BLaER1 treated with 17β-estradiol and CSF1 and Interleukin-3, amounts not matched to agents 10 nM and 100 nM (cell line): ENCODE measurements around the gene GLS.
"Not testable (repeated sequence)": the region's sequence is repeated elsewhere in the genome, so short reads cannot be mapped to it uniquely, and the experiment has no call there.

ENCODE experiments used
- H3K27ac ChIP-seq, 11 experiments: shearing (Covaris generic); formaldehyde crosslinking; 2 replicates each; pipeline ENCODE4 v1.8.1; 2022
- H3K27me3 ChIP-seq, 11 experiments: shearing (Covaris generic); formaldehyde crosslinking; 2 replicates each; pipeline ENCODE4 v1.8.1; 2022
- H3K36me3 ChIP-seq, 11 experiments: shearing (Covaris generic); formaldehyde crosslinking; 2 replicates each; pipeline ENCODE4 v1.8.1; 2022
- H3K4me1 ChIP-seq, 10 experiments: shearing (Covaris generic); formaldehyde crosslinking; 2 replicates each; pipeline ENCODE4 v1.8.1; 2022
- H3K4me2 ChIP-seq, 11 experiments: shearing (Covaris generic); formaldehyde crosslinking; 2 replicates each; pipeline ENCODE4 v1.8.1; 2022
- H3K4me3 ChIP-seq, 10 experiments: shearing (Covaris generic); formaldehyde crosslinking; 2 replicates each; pipeline ENCODE4 v1.8.1; 2022
- H3K9ac ChIP-seq, 11 experiments: shearing (Covaris generic); formaldehyde crosslinking; 2 replicates each; pipeline ENCODE4 v1.8.1; 2022
- H3K9me3 ChIP-seq, 11 experiments: shearing (Covaris generic); formaldehyde crosslinking; replicated peaks in 1 of 11; 2 replicates each; pipeline ENCODE4 v1.8.1; 2022
- H4K20me1 ChIP-seq, 11 experiments: shearing (Covaris generic); formaldehyde crosslinking; 2 replicates each; pipeline ENCODE4 v1.8.1; 2022
- Cebpa-rat ChIP-seq, 11 experiments: shearing (Covaris generic); IDR thresholded peaks; 2 replicates each; pipeline ENCODE4 v1.8.1; 2022

GLS gene

GRCh38 chr2:190942697-190943096, 62.1 kb downstream of the GLS start:
- no peak for TF ChIP-seq Cebpa-rat (IDR thresholded peaks at IDR 0.05)
- H3K4me2 ChIP-seq = no peak overlapping the region
- no peaks in the 10 kb centered on the region for H3K9me3 ChIP-seq
- H3K4me3 ChIP-seq = no peak overlapping the region
- H3K4me1 ChIP-seq = peaks cover 12 to 38% (median 28%) of the 10 kb centered on the region in 10 experiments
- H3K9ac ChIP-seq = no peak overlapping the region
- no peaks in the 10 kb centered on the region for H4K20me1 ChIP-seq
- H3K27me3 ChIP-seq = no peaks in the 10 kb centered on the region
- H3K27ac ChIP-seq = no peak overlapping the region
- peaks cover 0 to 6% (median 0%) of the 10 kb centered on the region in 11 experiments; a peak in 1 of 22 replicates for H3K36me3 ChIP-seq

GRCh38 chr2:190943706-190944105, 63.1 kb downstream of the GLS start:
- H3K4me2 ChIP-seq = no peak overlapping the region
- H4K20me1 ChIP-seq = no peaks in the 10 kb centered on the region
- peaks cover 16 to 38% (median 31%) of the 10 kb centered on the region in 10 experiments for H3K4me1 ChIP-seq
- TF ChIP-seq Cebpa-rat (IDR thresholded peaks at IDR 0.05) = no peak
- no peak overlapping the region for H3K9ac ChIP-seq
- H3K4me3 ChIP-seq = no peak overlapping the region
- no peaks in the 10 kb centered on the region for H3K27me3 ChIP-seq
- 0 out of 22 replicates have a peak, but pooled peaks cover 0 to 6% (median 0%) of the 10 kb centered on the region in 11 experiments for H3K36me3 ChIP-seq
- H3K27ac ChIP-seq = no peak overlapping the region
- no peaks in the 10 kb centered on the region for H3K9me3 ChIP-seq

- Histone ChIP-seq H3K9me3 (no peaks in the 10 kb centered on the region), H3K9ac (peak overlapping the region in 5 of 11 experiments; percentile 6 to 61 (median 47); a peak in 9 of 22 replicates), H3K36me3 (0 out of 22 replicates have a peak, but pooled peaks cover 0 to 4% (median 0%) of the 10 kb centered on the region in 11 experiments), H3K4me2 (peak overlapping the region; percentile 71 to 92 (median 76)), H3K4me1 (peaks cover 19 to 37% (median 30%) of the 10 kb centered on the region in 10 experiments), H3K4me3 (peak overlapping the region in 2 of 10 experiments; percentile 9 to 20; a peak in 2 of 20 replicates), H3K27me3 (no peaks in the 10 kb centered on the region), H3K27ac (peak overlapping the region in 9 of 11 experiments; percentile 52 to 77 (median 75); a peak in 17 of 22 replicates), H4K20me1 (no peaks in the 10 kb centered on the region)
- no peak for TF ChIP-seq Cebpa-rat (IDR thresholded peaks at IDR 0.05)
These were observed 66.5 kb downstream of the GLS start for GRCh38 chr2:190947141-190947540.

- Histone ChIP-seq H3K9ac (peak overlapping the region in 9 of 11 experiments; percentile 6 to 61 (median 49); a peak in 14 of 22 replicates), H3K36me3 (no peaks in the 10 kb centered on the region), H4K20me1 (no peaks in the 10 kb centered on the region), H3K27me3 (no peaks in the 10 kb centered on the region), H3K4me3 (peak overlapping the region in 4 of 10 experiments; percentile 9 to 48 (median 20); a peak in 6 of 20 replicates), H3K4me1 (peaks cover 19 to 37% (median 30%) of the 10 kb centered on the region in 10 experiments), H3K9me3 (no peaks in the 10 kb centered on the region), H3K27ac (peak overlapping the region in 9 of 11 experiments; percentile 52 to 77 (median 75); a peak in 18 of 22 replicates), H3K4me2 (peak overlapping the region; percentile 71 to 92 (median 76))
- no peak for TF ChIP-seq Cebpa-rat (IDR thresholded peaks at IDR 0.05)
These were observed 67.2 kb downstream of the GLS start for GRCh38 chr2:190947711-190948251.

- no peak overlapping the region for H3K4me3 ChIP-seq
- H3K27me3 ChIP-seq = no peaks in the 10 kb centered on the region
- peak overlapping the region in 7 of 11 experiments; percentile 37 to 77 (median 76); a peak in 12 of 22 replicates for H3K27ac ChIP-seq
- H3K4me1 ChIP-seq = peaks cover 19 to 37% (median 30%) of the 10 kb centered on the region in 10 experiments
- no peaks in the 10 kb centered on the region for H4K20me1 ChIP-seq
- peak overlapping the region in 2 of 11 experiments; percentile 7 to 43; a peak in 2 of 22 replicates for H3K9ac ChIP-seq
- H3K9me3 ChIP-seq = no peaks in the 10 kb centered on the region
- no peak for TF ChIP-seq Cebpa-rat (IDR thresholded peaks at IDR 0.05)
- H3K36me3 ChIP-seq = no peaks in the 10 kb centered on the region
- H3K4me2 ChIP-seq = peak overlapping the region in 7 of 11 experiments; percentile 51 to 92 (median 76); a peak in 11 of 22 replicates
These were observed 68.0 kb downstream of the GLS start for GRCh38 chr2:190948671-190949070.

- Histone ChIP-seq H3K9ac (no peak overlapping the region), H4K20me1 (no peaks in the 10 kb centered on the region), H3K9me3 (peaks cover 0 to 5% (median 4%) of the 10 kb centered on the region in 11 experiments; a peak in 7 of 22 replicates), H3K4me2 (no peak overlapping the region), H3K27me3 (no peaks in the 10 kb centered on the region), H3K27ac (no peak overlapping the region), H3K4me3 (no peak overlapping the region), H3K4me1 (peaks cover 19 to 35% (median 30%) of the 10 kb centered on the region in 10 experiments), H3K36me3 (peaks cover 0 to 12% (median 0%) of the 10 kb centered on the region in 11 experiments; a peak in 5 of 22 replicates)
- TF ChIP-seq Cebpa-rat (IDR thresholded peaks at IDR 0.05) = no peak
These were observed 70.0 kb downstream of the GLS start for GRCh38 chr2:190950566-190950991.

- Histone ChIP-seq H3K36me3 (peaks cover 0 to 25% (median 0%) of the 10 kb centered on the region in 11 experiments; a peak in 6 of 22 replicates), H3K9ac (no peak overlapping the region), H3K27me3 (no peaks in the 10 kb centered on the region), H3K4me2 (no peak overlapping the region), H3K4me3 (no peak overlapping the region), H3K4me1 (peaks cover under 1 to 9% (median 7%) of the 10 kb centered on the region in 10 experiments; a peak in 17 of 20 replicates), H3K27ac (no peak overlapping the region), H3K9me3 (peaks cover 11 to 16% (median 13%) of the 10 kb centered on the region in 11 experiments; a peak in 20 of 22 replicates), H4K20me1 (no peaks in the 10 kb centered on the region)
- TF ChIP-seq Cebpa-rat (IDR thresholded peaks at IDR 0.05) = no peak
These were observed 72.6 kb downstream of the GLS start for GRCh38 chr2:190953257-190953656.

- no peaks in the 10 kb centered on the region for H4K20me1 ChIP-seq
- peaks cover 12 to 43% (median 36%) of the 10 kb centered on the region in 10 experiments for H3K4me1 ChIP-seq
- no peaks in the 10 kb centered on the region for H3K27me3 ChIP-seq
- H3K36me3 ChIP-seq = peaks cover 19 to 70% (median 40%) of the 10 kb centered on the region in 11 experiments; a peak in 20 of 22 replicates
- H3K4me2 ChIP-seq = no peak overlapping the region
- H3K4me3 ChIP-seq = no peak overlapping the region
- no peak overlapping the region for H3K27ac ChIP-seq
- H3K9ac ChIP-seq = no peak overlapping the region
- peaks cover 9 to 13% (median 11%) of the 10 kb centered on the region in 11 experiments; a peak in 20 of 22 replicates for H3K9me3 ChIP-seq
- no peak for TF ChIP-seq Cebpa-rat (IDR thresholded peaks at IDR 0.05)
These were observed 79.5 kb downstream of the GLS start for GRCh38 chr2:190959911-190960788.

- H3K4me2 ChIP-seq = peak overlapping the region in 4 of 11 experiments; percentile 17 to 86 (median 66); a peak in 4 of 22 replicates
- H3K9me3 ChIP-seq, H3K4me3 ChIP-seq, H3K9ac ChIP-seq, H4K20me1 ChIP-seq, H3K27me3 ChIP-seq: not testable (repeated sequence)
- H3K36me3 ChIP-seq = peaks cover 26 to 75% (median 48%) of the 10 kb centered on the region in 11 experiments; a peak in 21 of 22 replicates
- H3K27ac ChIP-seq = peak overlapping the region in 7 of 11 experiments; percentile 60 to 76 (median 68); a peak in 13 of 22 replicates
- peaks cover 12 to 52% (median 42%) of the 10 kb centered on the region in 10 experiments for H3K4me1 ChIP-seq
These were observed 80.5 kb downstream of the GLS start for GRCh38 chr2:190961117-190961516.
